ENCODE measurements around the gene BLZF1.
"Not testable (repeated sequence)": the region's sequence is repeated elsewhere in the genome, so short reads cannot be mapped to it uniquely, and the experiment has no call there.

Gene BLZF1

GRCh38 chr1:169367686-169368405 is at the start of gene BLZF1, which contains the start of gene NME7:
TSS of gene BLZF1 (plus strand) at chr1:169368195. CDS start at chr1:169369523, 1,328 bp downstream.
TSS of gene NME7 (minus strand) at chr1:169367797. CDS start at chr1:169367710, 87 bp downstream.
- DNase-seq (ENCODE audit: low read depth in 1 of 2, low spot score in 1 of 2), result peak; percentile 96 to 97

DNA sequence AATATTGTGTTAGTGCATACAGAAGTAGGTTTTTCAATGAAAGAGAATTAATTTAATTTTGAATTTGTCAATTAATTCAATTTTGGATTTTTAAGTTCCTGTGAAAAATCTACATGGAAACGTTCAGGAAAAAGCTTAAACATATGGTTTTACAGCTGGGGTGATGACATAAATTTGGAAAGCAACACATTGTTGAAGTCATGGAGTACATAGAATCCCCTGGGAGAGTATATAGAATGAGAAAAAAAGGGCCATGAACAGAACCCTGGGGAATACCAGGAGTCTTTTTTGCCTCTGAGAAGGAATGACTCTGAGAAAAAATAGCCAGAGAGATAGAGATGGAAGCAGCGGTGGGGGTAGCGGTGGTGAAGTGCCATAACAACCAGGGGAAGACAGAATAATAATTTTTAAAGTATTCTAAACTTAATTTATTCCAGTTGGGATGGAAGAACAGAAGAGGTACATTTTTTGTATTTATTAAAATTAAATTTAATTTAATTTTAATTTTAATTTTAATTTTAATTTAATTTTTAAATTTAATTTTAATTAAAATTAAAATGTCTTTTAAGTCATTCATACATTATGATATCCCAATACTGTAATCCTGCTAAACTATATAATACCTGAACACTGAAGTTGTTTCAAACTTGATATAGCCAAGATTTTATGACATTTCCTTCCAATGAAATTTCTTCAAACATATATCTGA is 49.3 kb upstream of the BLZF1 start:
- DNase-seq (ENCODE audit: low read depth in 1 of 2, low spot score in 1 of 2), result no peak

DNA sequence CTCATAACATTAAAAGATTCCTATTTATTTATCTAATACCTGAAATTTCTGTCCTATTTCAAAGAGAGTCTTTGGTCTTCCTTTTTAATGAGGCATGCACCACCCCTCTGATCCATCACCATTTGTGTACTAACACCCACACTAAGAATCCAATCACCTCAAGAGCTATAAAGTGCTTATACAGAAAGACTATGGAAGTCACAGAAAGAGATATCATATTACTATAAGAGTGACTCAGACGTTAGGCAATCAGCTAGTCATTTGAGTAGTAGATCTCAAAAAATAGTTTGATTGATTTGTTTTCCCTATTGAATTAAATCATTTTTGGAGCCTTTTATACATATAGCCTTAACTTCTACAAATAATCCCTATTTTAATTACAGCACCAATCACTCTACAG is 46.5 kb upstream of the BLZF1 start:
- DNase-seq (ENCODE audit: low read depth in 1 of 2, low spot score in 1 of 2), result no peak

GRCh38 chr1:169322138-169322537 is 45.9 kb upstream of the BLZF1 start:
- DNase-seq (ENCODE audit: low read depth in 1 of 2, low spot score in 1 of 2), result no peak

DNA sequence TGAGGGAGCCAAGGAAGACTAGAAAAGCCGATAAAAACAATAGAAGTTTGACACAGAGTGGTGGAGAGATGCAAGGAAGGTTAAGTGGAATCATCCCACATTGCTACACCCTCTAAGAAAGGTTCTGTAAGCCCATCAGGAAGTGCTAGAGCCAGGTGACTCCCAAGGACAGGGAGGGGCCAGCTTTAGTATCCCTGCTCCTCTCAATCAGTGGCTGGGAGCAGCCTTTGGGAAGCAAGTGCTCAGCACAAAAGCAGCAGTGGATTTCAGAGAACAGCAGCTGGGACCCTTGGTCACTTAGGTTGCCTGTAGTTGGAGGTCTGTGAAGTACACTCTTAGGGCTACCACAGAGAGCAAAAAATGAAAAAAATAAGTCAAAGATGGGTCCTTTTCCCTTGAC is 42.9 kb upstream of the BLZF1 start:
- DNase-seq (ENCODE audit: low read depth in 1 of 2, low spot score in 1 of 2), result no peak

- DNase-seq (ENCODE audit: low read depth in 1 of 2, low spot score in 1 of 2), result no peak
Observed at GRCh38 chr1:169326261-169326955, 41.6 kb upstream of the BLZF1 start.

DNA sequence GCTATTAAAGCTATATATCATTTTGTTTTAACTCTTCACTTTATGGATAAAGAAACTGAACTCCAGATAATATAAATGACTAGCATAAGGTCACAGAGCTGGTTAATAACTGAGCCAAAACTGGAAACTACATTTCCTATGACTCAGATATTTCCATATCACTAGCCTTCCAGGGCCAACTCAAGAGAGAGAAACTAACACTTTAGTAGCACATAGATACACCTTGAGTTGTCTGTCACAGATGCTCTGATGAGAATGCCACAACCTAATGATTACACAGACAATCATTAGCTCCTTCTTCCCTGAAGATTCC is 41.1 kb upstream of the BLZF1 start:
- DNase-seq (ENCODE audit: low read depth in 1 of 2, low spot score in 1 of 2), result no peak

- DNase-seq (ENCODE audit: low read depth in 1 of 2, low spot score in 1 of 2), result no peak
Observed at GRCh38 chr1:169327875-169328274, 40.1 kb upstream of the BLZF1 start.

GRCh38 chr1:169329383-169329782 is 38.6 kb upstream of the BLZF1 start:
- no peak for DNase-seq (ENCODE audit: low read depth in 1 of 2, low spot score in 1 of 2)

GRCh38 chr1:169330927-169331326 is 37.1 kb upstream of the BLZF1 start:
- no peak for DNase-seq (ENCODE audit: low read depth in 1 of 2, low spot score in 1 of 2)

DNA sequence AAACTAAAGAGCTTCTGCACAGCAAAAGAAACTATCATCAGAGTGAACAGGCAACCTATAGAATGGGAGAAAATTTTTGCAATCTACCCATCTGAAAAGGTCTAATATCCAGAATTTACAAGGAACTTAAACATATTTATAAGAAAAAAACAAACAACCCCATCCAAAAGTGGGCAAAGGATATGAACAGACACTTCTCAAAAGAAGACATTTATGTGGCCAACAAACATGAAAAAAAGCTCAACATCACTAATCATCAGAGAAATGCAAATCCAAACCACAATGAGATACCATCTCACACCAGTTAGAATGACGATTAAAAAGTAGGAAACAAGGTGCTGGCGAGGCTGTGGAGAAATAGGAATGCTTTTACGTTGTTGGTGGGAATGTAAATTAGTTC is 33.3 kb upstream of the BLZF1 start:
- not testable (repeated sequence) for DNase-seq (ENCODE audit: low read depth in 1 of 2, low spot score in 1 of 2)

- DNase-seq (ENCODE audit: low read depth in 1 of 2, low spot score in 1 of 2), result not testable (repeated sequence)
Observed at GRCh38 chr1:169336947-169337715, 30.9 kb upstream of the BLZF1 start.

DNA sequence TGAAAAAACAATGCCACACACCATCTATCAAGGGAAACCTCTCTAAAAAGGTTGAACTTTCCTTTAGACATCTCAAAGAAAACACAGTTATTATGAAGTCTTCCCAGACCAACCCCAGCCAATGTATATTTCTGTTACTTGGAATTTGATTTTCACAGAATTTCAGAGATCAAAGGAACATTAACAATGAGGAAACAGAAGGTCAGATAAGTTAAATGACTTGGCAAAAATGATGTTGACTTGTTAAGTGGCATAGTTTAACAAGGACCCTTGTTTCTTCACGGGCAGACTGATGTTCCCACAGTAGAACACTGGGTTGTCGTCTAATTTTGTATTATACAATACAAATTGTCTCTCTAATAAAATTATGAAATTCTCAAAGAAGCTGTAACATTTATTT is 29.4 kb upstream of the BLZF1 start:
- no peak for DNase-seq (ENCODE audit: low read depth in 1 of 2, low spot score in 1 of 2)

DNA sequence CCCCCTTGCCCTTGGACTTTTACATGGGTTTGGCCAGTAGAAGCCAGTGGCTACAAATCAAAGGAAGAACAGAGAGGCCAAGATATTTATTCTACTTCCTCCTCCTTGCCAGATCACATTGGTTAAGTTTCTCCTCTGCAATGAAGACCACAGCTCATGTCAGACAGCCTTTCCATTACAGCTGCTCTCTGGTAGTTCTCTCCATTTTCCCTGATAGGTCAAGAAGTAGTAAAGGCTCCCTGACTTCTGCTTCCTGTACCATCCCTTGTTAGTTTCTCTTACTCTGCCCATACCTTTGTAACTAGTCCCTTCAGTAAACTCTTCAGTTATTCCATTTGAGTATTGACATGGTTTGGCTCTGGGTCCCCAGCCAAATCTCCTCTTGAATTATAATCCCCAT is 28.2 kb upstream of the BLZF1 start:
- no peak for DNase-seq (ENCODE audit: low read depth in 1 of 2, low spot score in 1 of 2)

GRCh38 chr1:169340882-169341281 is 27.1 kb upstream of the BLZF1 start:
- no peak for DNase-seq (ENCODE audit: low read depth in 1 of 2, low spot score in 1 of 2)

- DNase-seq (ENCODE audit: low read depth in 1 of 2, low spot score in 1 of 2), result not testable (repeated sequence)
Observed at GRCh38 chr1:169342096-169342495, 25.9 kb upstream of the BLZF1 start.

DNA sequence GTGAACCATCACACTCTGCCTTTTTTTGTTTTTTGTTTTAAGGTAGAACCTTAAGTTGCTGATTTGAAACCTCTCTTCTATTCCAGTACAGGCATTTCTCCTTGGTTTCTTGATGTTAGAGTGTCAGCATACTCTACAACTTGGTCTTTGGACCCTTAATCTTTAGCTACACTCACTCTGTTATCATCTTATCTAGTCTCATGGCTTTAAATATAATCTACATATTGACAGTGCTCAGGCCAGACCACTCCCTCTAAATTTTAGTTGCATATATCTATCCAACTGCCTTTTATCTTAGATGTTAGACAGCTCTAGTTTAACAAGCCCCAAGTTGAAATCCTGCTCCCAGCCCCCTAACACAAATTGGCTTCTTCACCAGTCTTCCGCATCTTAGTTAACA is 22.5 kb upstream of the BLZF1 start:
- no peak for DNase-seq (ENCODE audit: low read depth in 1 of 2, low spot score in 1 of 2)

DNA sequence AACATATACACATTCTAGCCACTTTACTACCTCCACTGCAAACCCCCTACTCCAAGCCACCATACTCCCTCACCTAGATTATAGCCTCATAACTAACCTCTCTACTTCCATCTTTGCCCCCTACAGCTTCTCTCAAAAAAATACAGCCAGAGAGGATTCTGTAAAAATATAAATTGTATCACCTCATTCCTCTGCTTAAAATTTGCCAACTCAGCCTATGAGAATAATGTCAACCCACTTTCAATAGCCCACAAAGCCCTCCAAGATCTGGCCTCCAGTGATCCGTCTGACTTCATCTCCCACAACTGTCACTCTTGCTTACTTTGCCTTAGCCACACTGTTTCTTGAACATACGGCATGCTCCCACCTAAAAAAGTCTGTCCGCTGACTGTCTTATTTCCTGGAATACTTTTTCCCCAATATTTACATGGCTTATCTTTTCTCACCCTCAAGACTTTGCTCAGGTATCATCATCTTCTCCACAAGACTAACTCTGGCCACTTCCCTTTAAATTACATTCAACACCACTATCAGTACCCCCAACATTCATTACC is 21.9 kb upstream of the BLZF1 start:
- DNase-seq (ENCODE audit: low read depth in 1 of 2, low spot score in 1 of 2), result no peak

DNA sequence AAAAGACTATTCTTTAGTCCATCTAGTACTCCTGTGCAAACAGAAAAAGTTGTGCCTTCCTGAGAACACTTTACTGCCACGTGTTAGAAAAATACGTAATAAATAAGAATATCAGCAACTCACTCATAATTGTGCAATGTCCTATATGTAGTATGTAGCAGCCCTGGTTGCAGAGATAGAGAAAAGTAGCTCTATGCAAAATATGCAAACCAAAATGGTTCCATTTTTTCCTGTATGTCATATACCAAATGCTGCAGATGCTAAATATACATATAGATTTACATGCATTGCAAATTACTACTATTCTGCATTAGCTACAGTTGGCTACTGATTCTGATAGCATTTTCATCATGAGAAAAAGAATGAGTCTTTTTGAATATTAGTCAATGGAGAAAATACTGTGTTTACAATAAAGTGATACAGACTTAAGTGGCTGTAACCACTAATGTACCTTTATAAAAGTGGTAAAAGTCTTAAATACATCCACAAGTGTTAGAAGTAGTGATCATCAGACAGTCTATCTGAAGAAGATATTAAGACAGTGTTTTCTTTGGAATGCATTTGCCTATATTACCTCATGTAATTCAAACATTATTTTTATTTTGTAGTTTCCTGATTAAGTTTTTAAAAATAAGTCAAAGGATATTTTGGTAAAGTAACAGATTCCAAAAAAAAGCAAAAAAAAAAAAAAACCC is 20.2 kb upstream of the BLZF1 start:
- DNase-seq (ENCODE audit: low read depth in 1 of 2, low spot score in 1 of 2), result no peak

DNA sequence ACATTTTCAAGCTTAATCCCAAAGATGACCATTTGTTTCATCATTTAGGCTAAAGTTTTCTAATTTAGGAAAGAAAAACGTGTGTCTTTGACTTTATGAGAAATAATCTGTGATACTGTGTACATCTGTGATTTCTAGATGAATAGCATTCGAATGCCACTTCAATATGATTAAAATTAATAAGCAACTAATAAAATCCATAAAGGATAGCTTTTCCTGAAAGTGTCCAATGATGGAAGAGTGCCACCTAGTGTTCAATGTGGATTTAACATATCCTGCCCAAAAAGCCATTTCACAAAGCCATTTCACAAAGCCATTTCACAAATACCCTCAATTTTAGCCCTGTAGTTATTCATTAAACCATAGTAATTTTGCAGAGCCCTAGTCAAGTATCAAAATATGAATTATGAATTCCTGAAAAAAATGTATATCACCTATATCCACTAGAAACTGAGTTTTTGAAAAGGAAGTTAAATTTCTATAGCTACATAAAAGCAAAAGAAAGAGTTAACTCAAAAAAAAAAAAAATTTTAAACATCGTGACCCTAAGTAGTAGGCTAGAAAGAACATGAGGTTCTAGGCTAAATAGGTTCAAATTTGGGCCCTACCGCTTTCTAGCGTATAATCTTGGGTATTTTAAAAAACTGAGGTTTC is 19.5 kb upstream of the BLZF1 start:
- DNase-seq (ENCODE audit: low read depth in 1 of 2, low spot score in 1 of 2), result peak in 1 of 2 donors; percentile 48
